Measurements from ENCODE around the gene S100A7A.

DNA sequence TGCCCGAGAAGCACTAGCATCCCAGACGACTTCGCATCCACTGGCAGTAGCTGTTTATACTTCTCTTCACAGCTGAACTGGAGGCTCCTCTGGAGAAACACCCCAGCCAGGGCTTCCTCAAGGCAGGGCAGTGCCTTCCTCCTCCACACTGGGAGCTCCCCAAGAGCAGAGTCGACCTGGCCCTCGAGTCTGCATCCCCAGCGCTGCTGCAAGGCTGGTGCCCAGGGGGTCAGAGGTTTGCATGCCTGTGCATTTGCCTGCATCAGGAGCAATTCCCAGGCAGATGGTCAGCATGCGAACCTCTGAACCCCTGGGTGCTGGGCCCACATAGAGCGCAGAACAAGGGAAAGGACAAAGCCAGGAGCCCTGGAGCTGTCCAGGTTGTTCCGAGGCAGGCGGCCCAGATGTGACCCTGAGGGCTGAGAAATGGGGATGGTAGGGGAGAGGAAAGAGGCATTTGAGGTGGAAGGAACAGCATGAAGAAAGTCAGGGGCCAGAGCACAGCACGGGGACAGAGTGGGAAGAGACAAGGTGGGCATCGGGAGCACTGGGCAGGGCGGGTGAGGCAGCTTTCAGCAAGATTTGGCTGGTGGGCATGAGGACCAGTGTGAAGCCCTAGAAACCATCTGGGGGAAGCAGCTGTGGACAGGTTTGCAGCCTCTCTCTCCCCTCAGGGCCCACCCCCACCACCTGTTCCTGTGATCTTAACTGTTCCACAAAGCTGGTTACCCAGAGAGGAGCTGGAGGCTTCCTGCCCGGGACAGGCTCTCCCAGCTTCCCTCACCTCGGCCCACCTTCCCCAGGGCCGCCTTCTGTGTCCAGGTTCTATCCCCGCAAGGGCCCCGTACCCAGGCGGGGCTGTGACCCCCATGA is 19.0 kb upstream of the S100A7A start:
- TF ChIP-seq, protein P1, sequence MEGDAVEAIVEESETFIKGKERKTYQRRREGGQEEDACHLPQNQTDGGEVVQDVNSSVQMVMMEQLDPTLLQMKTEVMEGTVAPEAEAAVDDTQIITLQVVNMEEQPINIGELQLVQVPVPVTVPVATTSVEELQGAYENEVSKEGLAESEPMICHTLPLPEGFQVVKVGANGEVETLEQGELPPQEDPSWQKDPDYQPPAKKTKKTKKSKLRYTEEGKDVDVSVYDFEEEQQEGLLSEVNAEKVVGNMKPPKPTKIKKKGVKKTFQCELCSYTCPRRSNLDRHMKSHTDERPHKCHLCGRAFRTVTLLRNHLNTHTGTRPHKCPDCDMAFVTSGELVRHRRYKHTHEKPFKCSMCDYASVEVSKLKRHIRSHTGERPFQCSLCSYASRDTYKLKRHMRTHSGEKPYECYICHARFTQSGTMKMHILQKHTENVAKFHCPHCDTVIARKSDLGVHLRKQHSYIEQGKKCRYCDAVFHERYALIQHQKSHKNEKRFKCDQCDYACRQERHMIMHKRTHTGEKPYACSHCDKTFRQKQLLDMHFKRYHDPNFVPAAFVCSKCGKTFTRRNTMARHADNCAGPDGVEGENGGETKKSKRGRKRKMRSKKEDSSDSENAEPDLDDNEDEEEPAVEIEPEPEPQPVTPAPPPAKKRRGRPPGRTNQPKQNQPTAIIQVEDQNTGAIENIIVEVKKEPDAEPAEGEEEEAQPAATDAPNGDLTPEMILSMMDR (IDR thresholded peaks at IDR 0.05), result no peak
- TF ChIP-seq EZH2 (IDR thresholded peaks at IDR 0.05; ENCODE audit: borderline replicate concordance, insufficient read depth, low read depth, low read length, poor library complexity, severe bottlenecking), result no peak

Data from B cell (primary cell).